ENCODE data around the gene PPP1R7.
A peak's percentile ranks its signal among the peaks of the same experiment; 100 is the strongest.

PPP1R7 gene

GRCh38 chr2:241215421-241215820 is 65.2 kb downstream of the PPP1R7 start:
- peaks cover 0 to 17% (median 13%) of the 10 kb centered on the region in 4 donors for H3K4me1 ChIP-seq
- no peak overlapping the region for H3K4me3 ChIP-seq
- intact Hi-C loops (cut with DNase I; ENCODE audit: low total_unique reads): loop anchor here (10.0 kb wide), 1 partner anchor 111 kb away; the partner anchor contains the start of gene MTERF4
- no peaks in the 10 kb centered on the region for H3K9me3 ChIP-seq
- no peak for TF ChIP-seq CTCF (IDR thresholded peaks at IDR 0.05)
- no peak overlapping the region for H3K27ac ChIP-seq
- no peak for DNase-seq
- H3K27me3 ChIP-seq: no peaks in the 10 kb centered on the region
- H3K36me3 ChIP-seq: no peaks in the 10 kb centered on the region

DNA sequence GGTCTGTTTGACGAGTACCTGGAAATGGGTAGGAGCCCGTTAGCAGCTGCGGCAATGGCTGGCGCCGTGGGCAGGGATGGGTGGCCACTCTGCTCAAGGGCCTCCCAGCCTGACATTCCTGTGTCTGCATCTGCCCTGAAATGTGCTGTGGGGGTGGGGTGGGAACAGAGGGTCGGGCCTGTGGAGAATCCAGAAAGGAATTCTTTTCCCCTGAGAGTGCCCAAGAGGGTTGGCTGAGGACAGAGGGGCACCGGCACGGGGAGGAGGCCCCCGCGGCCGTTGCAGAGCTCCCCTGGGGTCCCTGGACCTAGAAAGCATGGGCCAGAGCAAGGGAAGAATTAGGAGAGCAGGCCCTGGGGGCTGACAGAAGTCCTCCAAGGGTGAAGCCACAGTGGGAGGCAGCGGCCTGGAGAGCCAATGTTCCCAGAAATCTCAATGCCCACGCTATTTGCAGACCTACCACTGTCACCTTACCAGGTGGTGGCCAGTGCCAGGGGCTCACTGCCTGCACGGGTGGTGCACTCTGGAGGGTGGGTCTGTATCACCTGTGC is 66.0 kb downstream of the PPP1R7 start:
- H3K27ac ChIP-seq: no peak overlapping the region
- intact Hi-C loops (cut with DNase I; ENCODE audit: low total_unique reads): loop anchor here (10.0 kb wide), 1 partner anchor 111 kb away; the partner anchor contains the start of gene MTERF4
- no peaks in the 10 kb centered on the region for H3K27me3 ChIP-seq
- TF ChIP-seq CTCF (IDR thresholded peaks at IDR 0.05): no peak
- no peaks in the 10 kb centered on the region for H3K9me3 ChIP-seq
- H3K36me3 ChIP-seq: no peaks in the 10 kb centered on the region
- peaks cover 0 to 17% (median 13%) of the 10 kb centered on the region in 4 donors for H3K4me1 ChIP-seq
- DNase-seq: no peak
- H3K4me3 ChIP-seq: no peak overlapping the region

GRCh38 chr2:241217320-241218031 is 67.2 kb downstream of the PPP1R7 start:
- intact Hi-C loops (cut with DNase I; ENCODE audit: low total_unique reads): loop anchor here (10.0 kb wide), 1 partner anchor 113 kb away; the partner anchor contains the start of gene MTERF4
- Histone ChIP-seq H3K4me3 (peak overlapping the region; percentile 46 to 56), H3K36me3 (no peaks in the 10 kb centered on the region), H3K4me1 (peaks cover 0 to 17% (median 13%) of the 10 kb centered on the region in 4 donors), H3K27me3 (no peaks in the 10 kb centered on the region), H3K9me3 (no peaks in the 10 kb centered on the region), H3K27ac (peak overlapping the region; percentile 65 to 80)
- DNase-seq: peak; percentile 67 to 79
- peak in 1 of 2 experiments; percentile 13 for TF ChIP-seq CTCF (IDR thresholded peaks at IDR 0.05)

DNA sequence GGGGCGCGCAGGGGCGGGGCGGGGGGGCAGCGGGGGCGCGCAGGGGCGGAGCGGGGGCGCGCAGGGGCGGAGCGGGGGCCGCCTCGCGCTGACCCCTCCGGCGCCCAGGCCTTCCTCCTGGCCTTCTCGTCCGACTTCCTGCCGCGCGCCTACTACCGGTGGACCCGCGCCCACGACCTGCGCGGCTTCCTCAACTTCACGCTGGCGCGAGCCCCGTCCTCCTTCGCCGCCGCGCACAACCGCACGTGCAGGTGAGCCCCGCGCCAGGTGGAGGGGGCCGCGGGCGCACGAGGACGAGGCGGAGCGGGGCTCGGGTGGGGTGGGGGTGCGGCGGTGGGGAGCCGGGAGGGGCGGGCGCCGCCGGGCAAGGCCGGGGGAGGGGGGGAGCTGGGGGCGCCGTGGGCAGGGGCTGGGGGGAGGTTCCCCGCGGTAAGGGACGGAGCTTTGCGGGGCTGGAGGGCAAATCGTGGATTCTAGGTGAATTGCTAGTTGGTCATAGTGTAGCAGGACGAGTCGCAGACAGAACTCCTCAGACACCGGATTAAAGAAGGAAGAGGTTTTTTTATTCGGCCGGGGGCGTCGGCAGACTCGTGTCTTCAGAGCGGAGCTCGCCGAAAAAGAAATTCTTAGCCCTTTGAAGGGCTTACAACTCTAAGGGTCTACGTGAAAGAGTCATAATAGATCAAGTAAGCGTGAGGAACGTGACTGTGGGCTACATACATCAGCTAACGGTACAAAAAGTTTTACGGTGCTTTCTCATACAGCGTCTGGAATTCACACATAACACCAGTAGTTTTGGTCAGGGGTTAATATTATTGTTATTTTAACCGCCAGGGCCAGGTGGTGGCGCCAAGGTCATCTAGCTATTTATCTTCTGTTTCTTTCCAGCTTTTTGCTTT is 68.1 kb downstream of the PPP1R7 start:
- Histone ChIP-seq H3K27me3 (no peaks in the 10 kb centered on the region), H3K4me3 (peak overlapping the region; percentile 57 to 64), H3K36me3 (no peaks in the 10 kb centered on the region), H3K4me1 (peaks cover 0 to 17% (median 13%) of the 10 kb centered on the region in 4 donors), H3K27ac (peak overlapping the region in 1 of 2 donors; percentile 48), H3K9me3 (no peaks in the 10 kb centered on the region)
- intact Hi-C loops (cut with DNase I; ENCODE audit: low total_unique reads): loop anchor here (10.0 kb wide), 1 partner anchor 114 kb away; the partner anchor contains the start of gene MTERF4
- DNase-seq: no peak
- peak in 1 of 2 experiments; percentile 8 for TF ChIP-seq CTCF (IDR thresholded peaks at IDR 0.05)

- H3K9me3 ChIP-seq: no peaks in the 10 kb centered on the region
- no peak for DNase-seq
- H3K27ac ChIP-seq: no peak overlapping the region
- H3K4me3 ChIP-seq: peak overlapping the region; percentile 57 to 64
- TF ChIP-seq CTCF (IDR thresholded peaks at IDR 0.05): no peak
- no peaks in the 10 kb centered on the region for H3K27me3 ChIP-seq
- H3K36me3 ChIP-seq: no peaks in the 10 kb centered on the region
- H3K4me1 ChIP-seq: peaks cover 0 to 19% (median 13%) of the 10 kb centered on the region in 4 donors
- intact Hi-C loops (cut with DNase I; ENCODE audit: low total_unique reads): loop anchor here (10.0 kb wide), 1 partner anchor 114 kb away; the partner anchor contains the start of gene MTERF4
Observed at GRCh38 chr2:241219030-241219382, 68.7 kb downstream of the PPP1R7 start.
